HG03060 (cell line): ENCODE data around the gene CLPTM1L.

Experiments
- ATAC-seq: cut with Tn5 transposase; IDR thresholded peaks from one replicate; pipeline ENCODE4 v1.9.1; 2021; ENCODE audit warnings: low read depth, moderate number of reproducible peaks; ENCODE audit not compliant: unreplicated experiment

CLPTM1L gene

GRCh38 chr5:1344975-1345838, at the start of gene CLPTM1L:
CLPTM1L (minus strand) TSS chr5:1345099; CDS start chr5:1344841, 258 bp downstream.
- no peak for ATAC-seq

GRCh38 chr5:1393571-1394501, 48.9 kb upstream of the CLPTM1L start:
- no peak for ATAC-seq

- ATAC-seq, result no peak
Measured at GRCh38 chr5:1392801-1393565, 48.1 kb upstream of the CLPTM1L start.

- ATAC-seq, result no peak
Measured at GRCh38 chr5:1392261-1392660, 47.4 kb upstream of the CLPTM1L start.

GRCh38 chr5:1391691-1392090, 46.8 kb upstream of the CLPTM1L start:
- ATAC-seq, result no peak

GRCh38 chr5:1390861-1391600, 46.1 kb upstream of the CLPTM1L start:
- no peak for ATAC-seq

GRCh38 chr5:1390333-1390732, 45.4 kb upstream of the CLPTM1L start:
- ATAC-seq, result no peak

GRCh38 chr5:1388383-1388967, 43.6 kb upstream of the CLPTM1L start:
- ATAC-seq, result no peak

- no peak for ATAC-seq
Measured at GRCh38 chr5:1387876-1388275, 43.0 kb upstream of the CLPTM1L start.

- no peak for ATAC-seq
Measured at GRCh38 chr5:1387059-1387755, 42.3 kb upstream of the CLPTM1L start.

- ATAC-seq, result no peak
Measured at GRCh38 chr5:1386274-1386717, 41.4 kb upstream of the CLPTM1L start.

GRCh38 chr5:1385395-1386273, 40.7 kb upstream of the CLPTM1L start:
- peak; percentile 70 for ATAC-seq

- ATAC-seq, result no peak
Measured at GRCh38 chr5:1384521-1384920, 39.6 kb upstream of the CLPTM1L start.

- no peak for ATAC-seq
Measured at GRCh38 chr5:1383886-1384401, 39.0 kb upstream of the CLPTM1L start.

- ATAC-seq, result no peak
Measured at GRCh38 chr5:1383344-1383743, 38.4 kb upstream of the CLPTM1L start.

- ATAC-seq, result no peak
Measured at GRCh38 chr5:1382248-1382700, 37.4 kb upstream of the CLPTM1L start.

- ATAC-seq, result no peak
Measured at GRCh38 chr5:1381370-1382247, 36.7 kb upstream of the CLPTM1L start.
